Vagina (tissue), 2 donors: ENCODE results near the gene LENG8.

Experiments
- CTCF ChIP-seq, 3 experiments: fragments of 450-650 bp in 2 of 3; fragments of 200-600 bp in 1 of 3; sonication (generic) in 1 of 3; IDR thresholded peaks; one replicate each; pipeline ENCODE4 v1.5.1; 2017 to 2019; ENCODE audit warnings: antibody characterized with exemption in 3 of 3, mild to moderate bottlenecking in 2 of 3, moderate library complexity in 2 of 3
- POLR2A ChIP-seq, 2 donors: fragments of 450-650 bp; IDR thresholded peaks; one replicate each; pipeline ENCODE4 v1.6.1; 2017; ENCODE audit warnings: antibody characterized with exemption in 2 of 2, mild to moderate bottlenecking in 2 of 2, moderate library complexity in 2 of 2
- POLR2AphosphoS5 ChIP-seq, 2 donors: sonication (generic); formaldehyde crosslinking; IDR thresholded peaks; one replicate each; pipeline ENCODE4 v1.9.0; 2017; ENCODE audit warnings: antibody characterized with exemption in 2 of 2, mild to moderate bottlenecking in 2 of 2, low read depth in 1 of 2; ENCODE audit not compliant: insufficient read depth in 1 of 2

GRCh38 chr19:54481326-54481930 is 32.4 kb downstream of the LENG8 start:
- peak in 2 of 3 experiments; percentile 27 to 46 for TF ChIP-seq CTCF (IDR thresholded peaks at IDR 0.05)
- TF ChIP-seq POLR2A (IDR thresholded peaks at IDR 0.05): no peak
- TF ChIP-seq POLR2AphosphoS5 (IDR thresholded peaks at IDR 0.05; ENCODE audit: insufficient read depth in 1 of 2, low read depth in 1 of 2): no peak
